ENCODE results near the gene ZBTB3. TPM values are rescaled to one million over a fixed set of nuclear protein-coding genes. Genes with fewer than 3 reads are reported as not detected.
A peak's percentile ranks its signal among the peaks of the same experiment; 100 is the strongest.

ZBTB3 gene
- total and polyA plus RNA-seq, 9 donors = 3.5 to 18.2 (median 9.5) TPM

- 55 to 69% (median 65%) methylated on average over 6 of the region's 6 CpGs for WGBS, 3 donors
- no peak overlapping the region for H3K27ac ChIP-seq
- H3K4me1 ChIP-seq (ENCODE audit: insufficient read depth) = peaks cover 8% of the 10 kb centered on the region
- no peak overlapping the region for H3K4me3 ChIP-seq
- H3K27me3 ChIP-seq = no peaks in the 10 kb centered on the region
- DNase-seq = peak in 1 of 5 donors; percentile 11
- H3K9me3 ChIP-seq = no peaks in the 10 kb centered on the region
- no peaks in the 10 kb centered on the region for H3K36me3 ChIP-seq
- intact Hi-C loops (cut with DNase I) = no loop called here
- TF ChIP-seq EP300 (IDR thresholded peaks at IDR 0.05) (no peak), CTCF (IDR thresholded peaks at IDR 0.05) (no peak), POLR2A (IDR thresholded peaks at IDR 0.05) (no peak)
Measured at GRCh38 chr11:62712276-62712812, 41.6 kb downstream of the ZBTB3 start.

- DNase-seq = no peak
- Histone ChIP-seq H3K36me3 (no peaks in the 10 kb centered on the region), H3K4me3 (peak overlapping the region; percentile 67), H3K27ac (peak overlapping the region; percentile 76 to 81), H3K27me3 (no peaks in the 10 kb centered on the region), H3K4me1 (ENCODE audit: insufficient read depth) (peaks cover 18% of the 10 kb centered on the region), H3K9me3 (no peaks in the 10 kb centered on the region)
- WGBS, 3 donors = 51 to 59% (median 55%) methylated on average over 7 of the region's 7 CpGs
- intact Hi-C loops (cut with DNase I) = no loop called here
- TF ChIP-seq CTCF (IDR thresholded peaks at IDR 0.05) = no peak
- TF ChIP-seq POLR2A (IDR thresholded peaks at IDR 0.05) = no peak
- TF ChIP-seq EP300 (IDR thresholded peaks at IDR 0.05) = no peak
Measured at GRCh38 chr11:62710001-62710345, 44.0 kb downstream of the ZBTB3 start.

GRCh38 chr11:62709247-62710000 lies 44.5 kb downstream of the ZBTB3 start:
- intact Hi-C loops (cut with DNase I) = no loop called here
- H3K36me3 ChIP-seq = no peaks in the 10 kb centered on the region
- H3K27me3 ChIP-seq = no peaks in the 10 kb centered on the region
- peaks cover 18% of the 10 kb centered on the region for H3K4me1 ChIP-seq (ENCODE audit: insufficient read depth)
- peak overlapping the region; percentile 67 for H3K4me3 ChIP-seq
- 1% methylated on average over 47 of the region's 47 CpGs for WGBS, 3 donors
- no peaks in the 10 kb centered on the region for H3K9me3 ChIP-seq
- TF ChIP-seq EP300 (IDR thresholded peaks at IDR 0.05) = no peak
- peak in 1 of 3 donors; percentile 34 for TF ChIP-seq CTCF (IDR thresholded peaks at IDR 0.05)
- TF ChIP-seq POLR2A (IDR thresholded peaks at IDR 0.05) = peak; percentile 68
- DNase-seq = peak; percentile 97 to 99 (median 98)
- peak overlapping the region; percentile 76 to 81 for H3K27ac ChIP-seq

GRCh38 chr11:62708793-62709192 lies 45.2 kb downstream of the ZBTB3 start:
- Histone ChIP-seq H3K9me3 (no peaks in the 10 kb centered on the region), H3K4me3 (peak overlapping the region; percentile 67), H3K27ac (peak overlapping the region; percentile 76 to 81), H3K36me3 (no peaks in the 10 kb centered on the region), H3K4me1 (ENCODE audit: insufficient read depth) (peaks cover 18% of the 10 kb centered on the region), H3K27me3 (no peaks in the 10 kb centered on the region)
- intact Hi-C loops (cut with DNase I) = no loop called here
- no peak for TF ChIP-seq CTCF (IDR thresholded peaks at IDR 0.05)
- no peak for TF ChIP-seq EP300 (IDR thresholded peaks at IDR 0.05)
- no peak for TF ChIP-seq POLR2A (IDR thresholded peaks at IDR 0.05)
- 4 to 10% (median 4%) methylated on average over 7 of the region's 7 CpGs for WGBS, 3 donors
- peak; percentile 44 to 66 (median 59) for DNase-seq

All from ovary (tissue), 9 donors.